IPS-NIHi7 (cell line): ENCODE data around the gene TJP1.
"Not testable (repeated sequence)": the region's sequence is repeated elsewhere in the genome, so short reads cannot be mapped to it uniquely, and the experiment has no call there.

ENCODE experiments used
- DNase-seq: peaks from one replicate; pipeline ENCODE4 v3.0.0; 2012; ENCODE audit warnings: mixed read lengths; ENCODE audit errors: extremely low spot score

Gene TJP1

GRCh38 chr15:29681946-29682345 lies 140.3 kb downstream of the TJP1 start:
- DNase-seq, result no peak

DNA sequence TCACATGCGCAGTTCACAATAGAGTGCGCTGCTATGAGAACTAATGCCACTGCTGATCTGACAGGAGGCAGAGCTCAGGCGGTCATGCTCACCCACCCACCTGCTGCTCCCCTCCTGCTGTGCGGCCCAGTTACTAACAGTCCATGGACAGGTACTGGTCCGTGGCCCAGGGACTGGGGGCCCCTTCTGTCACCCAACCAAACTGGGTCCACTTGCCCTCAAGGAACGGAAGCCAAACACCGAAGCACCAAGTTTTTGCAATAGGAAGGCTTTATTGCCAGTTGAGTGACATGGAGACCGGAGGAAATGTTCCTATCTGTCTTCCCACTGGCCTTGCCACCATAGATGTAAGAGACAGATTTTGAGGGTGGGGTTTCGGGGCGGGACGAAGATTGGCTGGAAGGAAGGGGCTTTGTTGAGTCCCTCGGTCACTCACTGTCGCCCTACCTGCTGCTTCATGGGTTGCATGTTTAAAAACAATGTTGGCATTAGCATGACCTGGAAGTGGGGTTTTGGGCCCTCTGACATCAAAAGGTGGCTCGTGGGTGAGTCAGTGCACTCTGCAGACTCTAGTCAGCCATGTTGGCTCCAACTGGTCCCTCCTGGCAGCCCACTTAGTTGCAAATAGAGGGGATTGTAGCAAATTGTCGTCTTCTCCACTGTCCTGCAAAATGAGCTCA lies 141.0 kb downstream of the TJP1 start:
- no peak for DNase-seq

DNA sequence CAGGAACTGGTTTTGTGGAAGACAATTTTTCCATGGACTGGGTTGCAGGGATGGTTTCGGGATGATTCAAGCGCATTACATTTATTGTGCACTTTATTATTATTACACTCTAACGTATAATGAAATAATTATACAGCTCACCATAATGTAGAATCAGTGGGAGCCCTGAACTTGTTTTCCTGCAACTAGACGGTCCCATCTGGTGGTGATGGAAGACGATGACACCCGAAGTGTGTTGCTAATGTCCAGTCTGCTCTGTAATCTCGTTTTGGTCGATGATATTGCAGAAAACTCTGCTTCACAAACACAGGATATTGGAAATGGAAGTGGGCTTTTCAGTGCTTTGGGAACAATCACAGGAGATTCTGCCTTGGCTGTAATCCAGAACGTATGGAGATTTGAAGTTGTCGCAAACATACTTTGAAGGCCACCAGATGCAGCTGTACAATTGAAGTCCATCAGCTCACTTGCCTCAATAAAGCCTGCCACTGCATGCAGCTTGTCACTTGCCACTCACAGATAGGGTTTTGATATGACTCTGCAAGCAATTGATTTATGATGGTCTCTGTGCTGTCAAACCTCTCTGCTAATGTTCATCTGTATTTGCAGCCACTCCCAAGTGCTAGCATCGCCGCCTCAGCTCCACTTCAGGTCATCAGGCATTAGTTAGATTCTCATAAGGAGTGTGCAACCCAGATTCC lies 141.7 kb downstream of the TJP1 start:
- DNase-seq, result no peak

- no peak for DNase-seq
These were observed 143.7 kb downstream of the TJP1 start for GRCh38 chr15:29678504-29679034.

DNA sequence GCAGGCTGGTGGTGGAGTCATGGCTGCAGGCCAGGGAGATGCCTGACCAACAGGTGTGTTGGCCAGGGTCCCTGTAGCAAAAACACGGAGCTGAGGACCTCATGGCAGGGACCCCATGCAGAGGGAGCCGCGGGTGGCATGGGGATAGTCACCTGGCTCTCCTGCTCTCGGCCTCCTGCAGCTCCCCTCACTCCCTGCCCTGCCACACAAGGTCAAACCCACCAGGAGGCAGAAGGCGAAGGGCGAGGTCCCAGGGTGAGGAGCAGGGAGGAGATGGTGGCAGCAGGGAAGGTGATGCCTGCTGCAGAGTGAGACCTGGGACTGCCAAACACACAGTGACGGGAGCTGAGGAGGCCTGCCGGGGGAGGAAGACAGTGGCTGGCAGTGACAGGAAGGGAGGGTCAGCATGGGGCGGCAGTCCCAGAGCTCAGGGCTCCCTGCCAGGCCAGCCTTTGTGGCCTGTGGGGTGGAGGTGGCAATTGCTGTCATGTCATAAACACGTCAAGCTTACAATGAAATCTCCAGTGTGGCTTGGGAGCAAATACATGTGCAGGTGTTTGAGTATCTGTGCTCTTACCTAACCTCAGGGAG lies 144.3 kb downstream of the TJP1 start:
- DNase-seq, result no peak

- DNase-seq, result no peak
These were observed 144.8 kb downstream of the TJP1 start for GRCh38 chr15:29677455-29677854.

- no peak for DNase-seq
These were observed 145.3 kb downstream of the TJP1 start for GRCh38 chr15:29676961-29677402.

DNA sequence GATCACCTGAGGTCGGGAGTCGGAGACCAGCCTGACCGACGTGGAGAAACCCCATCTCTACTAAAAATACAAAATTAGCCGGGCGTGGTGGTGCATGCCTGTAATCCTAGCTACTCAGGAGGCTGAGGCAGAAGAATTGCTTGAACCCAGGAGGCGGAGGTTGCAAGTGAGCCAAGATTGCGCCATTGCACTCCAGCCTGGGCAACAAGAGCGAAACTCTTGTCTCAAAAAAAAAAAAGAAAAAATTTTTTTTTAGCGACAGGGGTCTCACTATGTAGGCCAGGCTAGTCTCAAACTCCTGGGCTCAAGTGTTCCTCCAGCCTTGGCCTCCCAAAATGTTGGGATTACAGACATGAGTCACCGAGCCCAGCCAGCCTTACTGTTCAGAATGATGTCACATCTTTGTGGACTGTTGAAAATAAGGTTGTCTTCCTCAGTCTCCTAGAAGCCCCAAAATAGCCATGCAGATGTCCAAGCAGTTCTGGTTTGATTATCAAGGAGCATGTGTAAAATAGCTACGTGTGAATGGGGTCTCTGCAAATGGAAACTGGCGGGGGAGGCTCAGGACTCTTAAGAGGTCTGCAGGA lies 145.8 kb downstream of the TJP1 start:
- DNase-seq, result not testable (repeated sequence)

DNA sequence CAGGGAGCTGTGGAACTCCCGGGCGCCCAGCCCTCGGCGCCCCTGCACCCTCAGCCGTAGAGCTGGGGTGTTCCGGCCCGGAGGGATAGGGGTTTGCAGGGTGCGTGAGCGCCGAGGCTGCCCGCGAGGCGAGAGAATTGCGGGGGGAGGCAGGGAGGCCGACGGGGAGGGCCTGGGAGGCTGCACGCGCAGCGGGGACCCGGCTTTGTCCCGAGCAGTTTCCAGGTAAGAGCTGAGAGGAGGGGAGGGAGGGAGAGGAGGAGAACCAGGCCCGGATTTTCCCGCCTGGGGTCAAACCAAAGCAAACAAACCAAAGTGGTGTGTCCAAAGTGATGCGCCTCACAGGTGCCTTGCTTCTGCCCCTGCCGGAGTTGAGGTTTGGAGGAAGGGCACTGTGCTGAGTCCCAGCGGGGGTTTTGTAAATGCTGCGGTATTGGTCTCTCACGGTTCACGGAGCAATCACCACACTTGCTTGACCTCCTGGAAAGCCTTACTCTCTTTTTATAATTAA lies 146.4 kb downstream of the TJP1 start:
- peak; percentile 40 for DNase-seq

GRCh38 chr15:29674661-29675533 lies 147.4 kb downstream of the TJP1 start:
- peak; percentile 92 for DNase-seq

DNA sequence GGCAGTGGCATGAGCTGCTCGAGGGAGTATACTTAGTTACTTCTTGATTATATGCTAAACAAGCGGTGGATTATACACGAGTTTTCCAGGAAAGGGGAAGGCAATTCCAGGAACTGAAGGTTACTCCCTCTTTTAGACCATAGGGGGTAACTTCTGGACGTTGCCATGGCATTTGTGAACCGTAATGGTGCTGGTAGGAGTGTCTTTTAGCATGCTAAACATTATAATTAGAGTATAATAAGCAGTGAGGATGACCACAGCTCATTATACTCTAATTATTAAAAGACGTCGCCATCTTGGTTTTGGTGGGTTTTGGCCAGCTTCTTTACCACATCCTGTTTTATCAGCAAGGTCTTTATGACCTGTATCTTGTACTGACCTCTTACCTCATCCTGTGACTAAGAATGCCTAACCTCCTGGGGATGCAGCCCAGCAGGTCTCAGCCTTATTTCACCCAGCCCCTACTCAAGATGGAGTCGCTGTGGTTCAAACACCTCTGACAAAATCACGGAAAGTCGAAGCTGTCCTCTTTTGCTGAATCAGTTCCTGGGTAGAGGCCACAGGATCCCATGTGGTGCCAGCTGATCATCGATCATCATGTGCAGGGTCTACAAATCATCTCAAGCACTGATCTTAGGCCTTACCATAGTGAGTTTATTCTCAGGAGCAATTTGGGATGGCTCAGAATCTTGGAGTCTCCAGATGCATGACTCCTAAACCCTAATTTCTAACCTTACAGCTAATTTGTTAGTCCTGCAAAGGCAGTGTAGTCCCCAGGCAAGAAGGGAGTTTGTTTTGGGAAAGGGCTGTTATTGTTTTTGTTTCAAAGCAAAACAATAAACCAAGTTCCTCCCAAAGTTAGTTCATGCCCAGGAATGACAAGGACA lies 149.1 kb downstream of the TJP1 start:
- DNase-seq, result no peak

DNA sequence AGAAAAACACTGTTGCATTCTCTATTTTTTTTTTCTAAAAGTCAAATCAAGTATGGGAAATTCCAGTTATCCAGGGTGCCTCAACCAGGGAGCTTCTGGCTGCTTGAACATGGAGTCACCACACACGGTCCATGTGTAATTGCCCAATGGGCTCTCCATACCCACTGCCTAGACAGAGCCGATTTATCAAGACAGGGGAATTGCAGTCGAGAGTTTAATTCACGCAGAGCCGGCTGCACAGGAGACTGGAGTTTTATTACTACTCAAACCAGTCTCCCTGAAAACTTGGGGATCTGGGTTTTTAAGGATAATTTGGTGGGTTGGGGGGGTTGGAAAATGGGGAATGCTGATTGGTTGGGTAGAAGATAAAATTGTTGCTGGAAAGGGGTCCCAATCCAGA lies 149.8 kb downstream of the TJP1 start:
- DNase-seq, result no peak

DNA sequence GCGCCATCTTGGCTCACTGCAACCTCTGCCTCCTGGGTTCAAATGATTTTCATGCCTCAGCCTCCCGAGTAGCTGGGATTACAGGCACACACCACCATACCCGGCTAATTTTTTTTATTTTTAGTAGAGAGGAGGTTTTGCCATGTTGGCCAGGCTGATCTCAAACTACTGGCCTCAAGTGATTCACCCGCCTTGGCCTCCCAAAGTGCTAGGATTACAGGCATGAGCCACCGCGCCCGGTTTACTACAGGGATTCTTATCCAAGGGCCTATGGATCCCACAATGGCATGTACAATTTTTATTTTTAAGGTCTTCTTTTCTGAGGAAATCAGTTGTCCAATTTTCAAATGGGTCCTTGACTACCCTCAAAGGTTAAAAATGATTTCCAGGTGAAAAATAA lies 150.2 kb downstream of the TJP1 start:
- not testable (repeated sequence) for DNase-seq

DNA sequence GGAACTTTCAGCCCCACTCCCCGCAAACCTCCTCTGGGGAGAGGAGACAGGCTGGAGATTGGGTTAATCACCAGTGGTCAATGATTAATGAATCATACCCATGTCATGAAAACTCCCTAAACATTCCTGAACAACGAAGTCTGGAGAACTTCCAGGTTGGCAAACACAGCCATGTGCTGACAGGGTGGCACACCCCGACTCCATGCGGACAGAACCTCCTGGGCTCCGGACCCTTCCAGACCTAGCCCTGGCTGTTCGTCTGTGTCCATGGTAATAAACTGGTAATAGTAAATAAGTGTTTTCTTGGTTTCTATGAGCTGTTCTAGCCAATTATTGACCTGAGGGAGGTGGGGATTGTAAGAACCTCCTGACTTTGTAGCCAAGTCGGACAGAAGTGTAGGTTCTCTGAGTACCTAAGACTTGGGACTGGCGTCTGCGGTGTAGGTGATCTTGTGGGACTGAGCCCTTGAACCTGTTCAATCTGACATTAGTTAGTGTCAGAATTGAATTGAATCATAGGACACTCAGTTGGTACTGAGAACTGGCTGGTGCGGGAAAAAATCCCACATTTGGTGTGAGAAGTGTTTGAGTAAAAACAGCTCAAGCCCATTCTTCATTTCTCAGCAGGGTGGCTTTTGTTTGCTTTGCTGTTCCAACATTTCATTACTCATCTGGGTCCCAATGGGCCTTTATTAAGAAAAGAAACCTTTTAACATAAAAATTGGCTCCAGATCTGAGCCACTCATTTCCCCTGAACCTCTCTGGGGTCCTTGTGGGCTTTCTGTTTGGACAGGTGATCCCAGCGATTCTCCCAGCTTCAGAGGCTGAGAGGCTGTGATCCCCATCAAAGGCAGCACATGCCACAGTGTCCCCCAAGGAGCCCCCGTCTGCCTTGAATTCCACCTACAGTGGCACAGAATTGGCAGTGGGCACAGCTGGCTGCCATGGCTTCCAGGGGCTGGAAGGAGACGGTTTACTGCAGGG lies 151.0 kb downstream of the TJP1 start:
- no peak for DNase-seq

GRCh38 chr15:29670266-29670665 lies 152.0 kb downstream of the TJP1 start:
- DNase-seq, result no peak

- no peak for DNase-seq
These were observed 152.4 kb downstream of the TJP1 start for GRCh38 chr15:29669823-29670222.

DNA sequence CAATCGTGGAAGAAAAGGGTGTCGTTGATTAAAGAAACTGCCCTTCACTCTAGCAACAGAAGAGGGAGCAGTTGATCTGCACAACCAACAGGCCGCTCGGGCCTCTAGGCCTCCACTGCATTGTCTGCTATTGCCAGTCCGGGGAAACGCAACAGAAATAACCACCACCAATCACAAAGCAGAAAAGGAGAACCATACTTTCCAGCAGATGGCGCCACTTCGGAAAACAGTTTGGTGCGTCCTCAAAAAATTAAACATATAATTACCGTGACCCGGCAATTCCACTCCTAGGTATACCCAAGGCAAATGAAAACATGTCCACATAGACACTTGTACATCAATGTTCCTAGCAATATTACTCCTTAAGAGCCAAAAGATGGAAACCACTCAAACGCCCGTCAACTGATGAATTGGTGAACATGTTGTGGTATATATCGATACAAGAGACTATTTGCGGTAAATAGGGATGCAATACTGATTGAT lies 154.1 kb downstream of the TJP1 start:
- DNase-seq, result peak; percentile 87

DNA sequence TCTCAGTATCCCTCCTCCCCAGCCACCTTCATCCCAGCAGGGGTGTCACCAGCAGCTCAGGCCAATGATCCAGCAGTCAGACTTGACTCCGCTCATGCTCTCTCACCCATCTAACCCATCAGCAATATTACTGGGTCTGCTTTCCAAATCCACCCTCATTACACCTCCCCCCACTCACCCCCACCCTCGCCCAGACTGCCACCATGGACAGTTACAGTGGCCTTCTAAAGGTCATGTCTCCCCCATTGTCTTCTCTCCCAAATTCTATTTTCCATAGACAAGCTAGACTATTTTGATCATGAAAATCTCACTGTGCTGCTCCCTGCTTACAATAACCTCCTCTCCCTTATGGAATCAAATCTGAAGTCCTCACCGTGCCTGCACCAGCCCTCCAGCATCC lies 156.0 kb downstream of the TJP1 start:
- DNase-seq, result no peak
